Esophagus (tissue), 2 donors: Measurements from ENCODE around the gene TACC2. TPM values are rescaled to one million over a fixed set of nuclear protein-coding genes. Genes with fewer than 3 reads are reported as not detected.

Experiments used
- H3K27ac ChIP-seq, 2 donors: one replicate each; pipeline ENCODE4 v1.5.1; 2013; ENCODE audit warnings: low read depth in 2 of 2, mild to moderate bottlenecking in 2 of 2, inconsistent platforms in 1 of 2, low read length in 1 of 2, moderate library complexity in 1 of 2
- H3K27me3 ChIP-seq, 2 donors: one replicate each; pipeline ENCODE4 v1.6.1; 2013; ENCODE audit warnings: low read length in 2 of 2, control low read depth in 1 of 2, mild to moderate bottlenecking in 1 of 2; ENCODE audit not compliant: insufficient read depth in 2 of 2, control insufficient read depth in 1 of 2
- H3K36me3 ChIP-seq, 2 donors: one replicate each; pipeline ENCODE4 v1.6.1; 2013; ENCODE audit warnings: low read length in 1 of 2; ENCODE audit not compliant: control insufficient read depth in 2 of 2, insufficient read depth in 2 of 2
- H3K4me1 ChIP-seq, 2 donors: one replicate each; pipeline ENCODE4 v1.6.1; 2013; ENCODE audit warnings: low read length in 1 of 2; ENCODE audit not compliant: control insufficient read depth in 2 of 2, insufficient read depth in 2 of 2
- H3K4me3 ChIP-seq, 2 donors: one replicate each; pipeline ENCODE4 v1.5.1; 2013; ENCODE audit warnings: low read length in 2 of 2, mild to moderate bottlenecking in 2 of 2, low read depth in 1 of 2, moderate library complexity in 1 of 2
- H3K9me3 ChIP-seq, 2 donors: one replicate each; pipeline ENCODE4 v1.6.1; 2013; ENCODE audit warnings: mild to moderate bottlenecking in 2 of 2, low read depth in 1 of 2, low read length in 1 of 2, moderate library complexity in 1 of 2; ENCODE audit not compliant: control insufficient read depth in 2 of 2, insufficient read depth in 1 of 2
- WGBS, 2 donors: extraction: QIAGEN DNeasy Blood & Tissue Kit; methylation state at CpG; one replicate each; pipeline ENCODE4 v1.1.7; 2013; 5-methylcytosine and 5-hydroxymethylcytosine counted together
- polyA plus RNA-seq, 2 donors: library from polyadenylated mRNA; stranded (reverse); fragments of 200-250 nt; gene quantifications; one replicate each; pipeline ENCODE4 v1.2.3, GENCODE V29; 2013
- donor health status: healthy with polysubstance abuse.
- donor health status: Bipolar disorder and iron deficiency.

Gene TACC2
- polyA plus RNA-seq, 2 donors: 47.8 to 51.8 TPM

DNA sequence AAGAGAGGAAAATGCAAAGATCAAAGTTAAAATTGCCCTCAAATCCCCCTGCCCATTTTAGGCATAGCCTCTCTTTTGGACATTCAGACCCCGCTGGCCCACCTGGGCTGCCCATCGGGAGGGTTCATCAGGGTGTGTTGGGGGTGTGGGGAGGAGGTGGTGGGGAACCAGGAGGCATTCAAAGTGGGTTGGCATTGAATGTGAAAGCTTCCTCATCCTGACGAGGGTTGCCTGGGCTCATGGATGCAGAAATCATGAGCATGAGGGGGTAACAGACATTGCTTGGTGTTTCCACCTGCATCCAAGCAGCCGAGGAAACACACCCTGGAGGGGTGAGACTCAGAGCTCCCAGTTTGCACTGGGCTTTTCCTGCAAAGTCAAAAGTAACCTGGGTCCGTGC is 302.8 kb downstream of the TACC2 start:
- no peaks in the 10 kb centered on the region for H3K9me3 ChIP-seq
- no peak overlapping the region for H3K4me3 ChIP-seq
- no peak overlapping the region for H3K27ac ChIP-seq
- peaks cover 3 to 8% of the 10 kb centered on the region in 2 donors for H3K4me1 ChIP-seq
- WGBS, 2 donors: 85 to 88% methylated on average over 5 of the region's 5 CpGs
- no peaks in the 10 kb centered on the region for H3K36me3 ChIP-seq
- no peaks in the 10 kb centered on the region for H3K27me3 ChIP-seq

DNA sequence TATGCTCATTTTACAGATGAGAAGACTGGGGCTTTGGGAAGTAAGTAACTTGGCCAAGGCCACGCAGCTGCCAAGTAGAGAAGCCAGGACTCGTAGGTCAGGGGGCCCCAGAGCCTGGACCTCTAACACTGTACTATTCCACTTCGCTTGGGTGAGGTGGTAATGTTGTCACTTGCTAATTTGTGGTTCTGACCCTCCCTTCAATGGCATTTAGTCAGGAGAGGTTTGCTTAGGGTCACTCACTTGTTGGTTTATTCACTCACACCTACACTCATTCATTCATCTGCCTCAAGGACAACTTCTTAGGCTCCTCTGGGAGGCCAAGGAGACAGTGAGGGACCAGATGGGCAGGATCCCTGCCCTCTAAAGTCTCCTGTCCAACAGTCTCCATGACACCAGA is 303.4 kb downstream of the TACC2 start:
- WGBS, 2 donors: 74 to 83% methylated on average over 3 of the region's 3 CpGs
- H3K27ac ChIP-seq: no peak overlapping the region
- H3K36me3 ChIP-seq: no peaks in the 10 kb centered on the region
- H3K9me3 ChIP-seq: no peaks in the 10 kb centered on the region
- no peaks in the 10 kb centered on the region for H3K27me3 ChIP-seq
- H3K4me1 ChIP-seq: peaks cover 3 to 8% of the 10 kb centered on the region in 2 donors
- no peak overlapping the region for H3K4me3 ChIP-seq

DNA sequence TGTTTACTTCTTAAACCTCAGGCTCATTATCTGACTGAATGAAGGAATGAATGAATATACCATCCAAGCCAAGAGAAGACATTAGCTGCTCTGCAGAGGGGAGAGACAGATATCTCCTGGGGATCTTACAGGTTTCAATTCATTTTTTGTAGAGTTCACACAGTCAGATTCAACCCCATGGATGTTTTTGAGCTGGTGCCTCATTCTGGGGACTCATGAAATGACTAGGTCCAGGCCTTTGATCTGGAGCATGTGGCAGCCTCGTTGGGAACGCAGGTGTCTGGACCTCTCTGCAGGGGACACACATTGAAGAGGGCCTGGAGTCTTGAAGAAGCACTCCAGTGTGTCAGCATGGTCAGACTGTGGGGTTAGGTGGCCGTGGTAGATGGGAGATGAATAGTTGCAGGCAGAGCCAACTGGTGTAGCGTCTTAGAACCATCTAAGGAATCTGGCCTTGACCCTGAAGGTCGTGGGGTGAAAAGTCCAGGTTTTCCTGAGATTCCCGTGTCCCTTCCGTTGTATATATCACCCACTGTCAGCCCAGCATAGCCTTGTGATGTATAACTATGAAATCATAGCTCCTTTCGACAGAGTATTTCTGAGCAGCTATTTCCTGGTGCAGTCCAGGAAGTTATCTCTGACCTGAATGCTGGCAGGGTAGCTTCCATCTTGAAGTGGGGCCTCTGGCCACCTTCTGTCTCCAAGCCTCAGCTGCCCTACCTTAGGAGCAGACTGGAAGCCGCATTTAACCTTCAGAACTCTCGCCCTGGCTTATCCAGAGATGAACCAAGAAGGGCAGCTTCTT is 304.4 kb downstream of the TACC2 start:
- WGBS, 2 donors: 72 to 75% methylated on average over 10 of the region's 10 CpGs
- no peak overlapping the region for H3K27ac ChIP-seq
- peaks cover 3 to 8% of the 10 kb centered on the region in 2 donors for H3K4me1 ChIP-seq

DNA sequence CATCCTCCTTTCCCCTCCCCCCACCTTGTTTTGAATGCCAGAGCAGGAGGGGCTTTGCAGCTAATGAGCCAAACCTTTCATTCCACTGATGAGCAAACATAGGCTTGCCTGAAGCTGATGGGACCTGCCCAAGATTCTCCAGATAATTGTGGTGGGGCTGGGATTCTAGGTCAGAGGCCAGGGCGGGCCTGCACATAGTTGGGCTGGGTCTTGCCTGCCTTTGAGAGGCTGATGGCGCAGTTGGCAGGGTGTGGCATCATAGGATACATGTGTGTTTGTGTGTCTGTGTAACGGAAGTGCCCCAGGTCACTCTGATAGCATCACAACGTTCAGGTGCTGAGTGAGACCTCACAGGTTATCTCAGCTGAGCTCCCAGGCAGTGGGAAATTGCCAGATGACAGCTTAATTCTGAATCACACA is 305.0 kb downstream of the TACC2 start:
- Histone ChIP-seq H3K4me1 (peaks cover 3 to 8% of the 10 kb centered on the region in 2 donors), H3K36me3 (no peaks in the 10 kb centered on the region), H3K9me3 (no peaks in the 10 kb centered on the region), H3K27me3 (no peaks in the 10 kb centered on the region), H3K27ac (no peak overlapping the region), H3K4me3 (no peak overlapping the region)
- 46 to 69% methylated on average over 4 of the region's 4 CpGs for WGBS, 2 donors

More for the DNA sequence above, 304.4 kb downstream of the TACC2 start:
- Histone ChIP-seq H3K4me3 (no peak overlapping the region), H3K36me3 (no peaks in the 10 kb centered on the region), H3K9me3 (no peaks in the 10 kb centered on the region), H3K27me3 (no peaks in the 10 kb centered on the region)

DNA sequence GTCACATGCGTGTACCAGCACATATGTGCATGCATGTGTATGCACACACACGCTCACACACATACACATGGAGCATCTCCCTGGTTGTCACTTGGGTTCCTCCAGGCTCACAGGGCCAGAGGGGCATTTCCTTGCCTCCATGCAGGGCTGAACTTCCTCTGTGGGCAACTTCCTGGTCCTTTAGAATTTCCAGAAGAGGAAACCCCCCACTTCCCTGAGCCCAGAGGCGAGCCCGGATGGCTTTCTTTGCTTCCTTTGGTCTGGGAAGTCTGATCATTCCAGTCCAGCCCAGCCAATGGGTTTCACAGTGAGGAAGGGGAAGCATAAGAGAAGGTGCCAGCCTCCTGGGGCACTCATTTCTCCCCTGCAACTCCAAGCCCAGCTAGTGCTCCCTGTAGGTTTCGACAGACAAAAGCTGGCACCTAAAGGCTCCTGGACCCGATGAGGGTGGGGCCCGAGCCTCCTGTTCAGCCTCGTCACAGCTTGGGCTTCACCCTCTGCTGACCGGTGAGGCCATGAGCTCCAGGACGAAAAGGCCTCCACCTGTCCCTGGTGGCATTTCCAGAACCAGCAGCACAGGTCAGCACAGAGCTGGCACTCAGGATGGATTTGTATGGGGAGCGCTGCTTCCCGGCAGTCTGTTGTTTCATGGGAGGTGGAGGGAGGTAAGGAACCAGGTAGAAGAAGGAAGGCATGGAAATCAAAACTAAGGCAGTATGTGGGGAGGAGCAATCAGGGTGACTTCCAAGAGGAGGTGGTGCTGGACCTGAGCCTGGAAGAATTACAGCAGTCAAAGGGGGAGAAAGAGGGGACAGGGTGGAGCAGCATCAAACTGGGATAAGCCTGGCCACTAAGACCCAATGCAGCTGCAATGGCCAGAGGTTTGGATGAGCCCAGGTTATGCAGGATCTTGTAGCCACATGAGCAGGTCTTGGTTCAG is 305.8 kb downstream of the TACC2 start:
- H3K9me3 ChIP-seq: no peaks in the 10 kb centered on the region
- H3K27ac ChIP-seq: peak overlapping the region in 1 of 2 donors; percentile 48
- WGBS, 2 donors: 83 to 84% methylated on average over 12 of the region's 12 CpGs
- H3K36me3 ChIP-seq: no peaks in the 10 kb centered on the region
- no peaks in the 10 kb centered on the region for H3K27me3 ChIP-seq
- peaks cover 3 to 10% of the 10 kb centered on the region in 2 donors for H3K4me1 ChIP-seq
- H3K4me3 ChIP-seq: no peak overlapping the region

DNA sequence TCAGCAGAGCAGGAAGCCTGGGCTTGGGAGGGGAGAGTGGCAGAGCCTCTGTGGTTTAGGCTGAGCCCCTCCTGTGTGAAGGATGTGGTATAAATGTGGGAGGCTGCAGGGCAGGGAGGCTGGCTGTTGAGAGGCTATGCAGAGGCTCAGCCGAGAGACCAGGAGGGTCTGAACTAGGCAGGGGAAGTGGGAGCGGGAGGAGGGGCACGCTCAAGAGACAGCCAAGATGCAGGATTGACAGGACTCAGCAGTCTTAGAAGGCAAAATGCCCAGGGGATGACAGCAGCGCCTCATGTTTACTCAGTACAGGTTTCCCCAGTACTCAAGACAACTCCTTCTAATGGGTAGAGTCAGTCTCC is 306.5 kb downstream of the TACC2 start:
- Histone ChIP-seq H3K4me3 (no peak overlapping the region), H3K36me3 (no peaks in the 10 kb centered on the region)
- 80 to 86% methylated on average over 4 of the region's 4 CpGs for WGBS, 2 donors

DNA sequence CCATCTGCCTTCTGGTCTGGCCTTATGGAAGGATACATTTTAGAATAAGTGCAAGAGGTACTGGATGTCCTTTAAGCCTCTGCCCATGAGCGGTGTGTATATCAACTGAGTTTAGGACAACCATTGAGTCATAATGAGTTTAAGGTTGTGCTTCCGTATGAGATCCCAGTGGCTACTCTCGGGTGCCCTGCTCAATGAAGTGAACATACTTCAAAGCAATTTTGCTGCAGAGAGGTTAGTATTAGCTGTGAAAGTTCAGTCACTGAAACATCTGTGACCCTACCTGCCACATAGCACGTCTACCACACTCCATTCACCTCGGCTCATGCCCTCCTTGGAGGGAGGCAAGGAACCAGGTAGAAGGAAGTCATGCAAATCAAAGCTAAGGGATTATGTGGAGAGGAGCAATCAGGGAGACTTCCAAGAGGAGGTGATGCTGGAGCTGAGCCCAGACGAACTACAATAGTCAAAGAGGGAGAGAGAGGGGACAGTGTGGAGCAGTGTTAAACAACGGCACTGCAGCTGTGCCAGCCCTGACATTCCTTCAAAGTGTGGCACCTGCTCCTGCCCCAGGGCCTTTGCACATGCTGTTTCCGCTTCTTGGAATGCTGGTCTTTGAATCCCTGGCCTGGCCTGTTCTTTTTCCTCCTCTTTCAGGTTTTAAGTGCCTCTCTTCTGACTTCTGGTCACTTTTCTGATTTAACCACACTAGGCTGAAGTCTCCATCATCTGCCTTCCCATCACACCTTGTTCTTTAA is 307.6 kb downstream of the TACC2 start:
- Histone ChIP-seq H3K4me1 (peaks cover 3 to 10% of the 10 kb centered on the region in 2 donors), H3K36me3 (no peaks in the 10 kb centered on the region), H3K27ac (no peak overlapping the region), H3K9me3 (no peaks in the 10 kb centered on the region), H3K4me3 (no peak overlapping the region), H3K27me3 (no peaks in the 10 kb centered on the region)
- WGBS, 2 donors: 75 to 88% methylated on average over 8 of the region's 8 CpGs

More for the DNA sequence above, 306.5 kb downstream of the TACC2 start:
- Histone ChIP-seq H3K4me1 (peaks cover 3 to 10% of the 10 kb centered on the region in 2 donors), H3K27ac (no peak overlapping the region), H3K9me3 (no peaks in the 10 kb centered on the region), H3K27me3 (no peaks in the 10 kb centered on the region)

DNA sequence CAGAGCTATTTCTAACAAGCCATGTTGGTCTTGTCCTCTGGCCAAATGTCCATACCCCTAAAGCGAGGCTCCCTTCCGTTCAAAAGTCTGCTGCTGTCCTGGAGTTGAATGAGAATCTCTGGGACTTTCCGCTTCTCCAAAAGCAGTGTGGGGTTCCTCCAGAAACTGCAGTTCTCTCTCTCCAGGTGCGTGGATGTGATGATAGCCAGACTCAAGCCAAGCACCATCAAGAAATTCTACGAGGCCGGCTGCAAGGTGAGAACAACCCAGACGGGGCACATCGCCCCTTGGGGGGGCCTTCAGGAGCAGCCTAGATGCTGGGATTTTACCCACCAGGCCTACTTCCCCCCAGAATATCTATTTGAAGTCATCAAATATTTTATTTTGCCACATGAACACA is 308.6 kb downstream of the TACC2 start:
- peaks cover 3 to 12% of the 10 kb centered on the region in 2 donors for H3K4me1 ChIP-seq
- WGBS, 2 donors: 81 to 87% methylated on average over 8 of the region's 8 CpGs
- no peak overlapping the region for H3K27ac ChIP-seq
- no peak overlapping the region for H3K4me3 ChIP-seq
- H3K27me3 ChIP-seq: no peaks in the 10 kb centered on the region
- H3K9me3 ChIP-seq: no peaks in the 10 kb centered on the region
- no peaks in the 10 kb centered on the region for H3K36me3 ChIP-seq

DNA sequence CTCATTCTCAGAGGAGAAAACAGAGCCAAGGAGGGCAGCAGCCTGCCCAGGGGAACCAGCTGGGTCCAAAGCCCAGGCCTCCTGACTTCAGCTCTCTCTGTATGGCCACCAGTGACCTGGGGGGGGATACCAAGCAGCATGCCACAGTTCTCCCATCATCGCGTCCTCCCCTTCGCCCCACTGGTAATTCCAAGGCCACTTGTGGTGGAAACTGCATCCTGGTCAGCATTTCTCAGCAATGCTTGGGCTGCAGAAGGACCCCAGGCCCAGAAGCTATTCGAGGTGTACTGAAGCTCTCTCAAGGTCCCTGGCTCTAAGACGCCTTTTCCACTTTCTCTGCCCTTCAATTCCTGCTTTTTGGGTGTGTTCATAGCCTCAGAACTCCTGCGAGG is 309.2 kb downstream of the TACC2 start:
- Histone ChIP-seq H3K9me3 (no peaks in the 10 kb centered on the region), H3K4me1 (peaks cover 3 to 12% of the 10 kb centered on the region in 2 donors), H3K27me3 (no peaks in the 10 kb centered on the region), H3K4me3 (no peak overlapping the region), H3K27ac (no peak overlapping the region), H3K36me3 (no peaks in the 10 kb centered on the region)
- WGBS, 2 donors: 84 to 85% methylated on average over 6 of the region's 6 CpGs
